HTR-8/SVneo (cell line): Measurements from ENCODE around the gene NENF.
A peak's percentile ranks its signal among the peaks of the same experiment; 100 is the strongest.
"Not testable (repeated sequence)": the region's sequence is repeated elsewhere in the genome, so short reads cannot be mapped to it uniquely, and the experiment has no call there.

ENCODE experiments used
- DNase-seq: peaks from one replicate; pipeline ENCODE4 v3.0.0; 2011; ENCODE audit warnings: low spot score, mixed read lengths; ENCODE audit not compliant: insufficient read length
- FAIRE-seq: peaks from 2 replicates; lab custom pipeline; 2011; peaks lifted over from hg19 to GRCh38; lab: Jason Lieb, UNC

The NENF gene

GRCh38 chr1:212432661-212433576 is at the start of gene NENF:
Gene NENF, plus strand, starts transcription at chr1:212432920. Its CDS starts 24 bp downstream, at chr1:212432944.
- FAIRE-seq (no peak), DNase-seq (peak; percentile 88)

- FAIRE-seq (no peak), DNase-seq (no peak)
Observed at GRCh38 chr1:212386029-212386428, 46.7 kb upstream of the NENF start.

- FAIRE-seq (no peak), DNase-seq (no peak)
Observed at GRCh38 chr1:212388985-212389716, 43.6 kb upstream of the NENF start.

- DNase-seq, FAIRE-seq: not testable (repeated sequence)
Observed at GRCh38 chr1:212395678-212396437, 36.9 kb upstream of the NENF start.

GRCh38 chr1:212396638-212397037 is 36.1 kb upstream of the NENF start:
- FAIRE-seq, result no peak

GRCh38 chr1:212397171-212397570 is 35.5 kb upstream of the NENF start:
- DNase-seq, result no peak
- no peak for FAIRE-seq

More at GRCh38 chr1:212396638-212397037, 36.1 kb upstream of the NENF start:
- DNase-seq, result no peak

GRCh38 chr1:212401042-212401441 is 31.7 kb upstream of the NENF start:
- FAIRE-seq, result no peak
- no peak for DNase-seq

GRCh38 chr1:212401838-212402582 is 30.7 kb upstream of the NENF start:
- DNase-seq, result no peak
- FAIRE-seq, result no peak

- DNase-seq, result no peak
- FAIRE-seq, result no peak
Observed at GRCh38 chr1:212402666-212403321, 29.9 kb upstream of the NENF start.

GRCh38 chr1:212410231-212410820 is 22.4 kb upstream of the NENF start:
- FAIRE-seq, result no peak
- no peak for DNase-seq

GRCh38 chr1:212412374-212412773 is 20.3 kb upstream of the NENF start:
- DNase-seq, result no peak
- FAIRE-seq, result no peak

- FAIRE-seq (no peak), DNase-seq (no peak)
Observed at GRCh38 chr1:212413902-212414327, 18.8 kb upstream of the NENF start.

GRCh38 chr1:212414328-212415106 is 18.2 kb upstream of the NENF start, which contains the start of gene PACC1:
Gene PACC1, minus strand, starts transcription at chr1:212414886. Its CDS starts 129 bp downstream, at chr1:212414757.
- FAIRE-seq (peak; percentile 26), DNase-seq (peak; percentile 99)

GRCh38 chr1:212415107-212415841 is 17.4 kb upstream of the NENF start:
- FAIRE-seq (no peak), DNase-seq (no peak)

GRCh38 chr1:212421165-212421564 is 11.6 kb upstream of the NENF start:
- DNase-seq (no peak), FAIRE-seq (no peak)

GRCh38 chr1:212423879-212424278 is 8.8 kb upstream of the NENF start:
- DNase-seq (no peak), FAIRE-seq (no peak)

GRCh38 chr1:212428496-212428895 is 4.2 kb upstream of the NENF start:
- DNase-seq, result no peak
- no peak for FAIRE-seq
